Activated CD4-positive, alpha-beta T cell treated with anti-CD3 and anti-CD28 coated beads for 4 hours (primary cell): ENCODE results near the gene PDE4B.
A peak's percentile ranks its signal among the peaks of the same experiment; 100 is the strongest.
"Not testable (repeated sequence)": the region's sequence is repeated elsewhere in the genome, so short reads cannot be mapped to it uniquely, and the experiment has no call there.

ENCODE experiments used
- DNase-seq, 2 donors: peaks; one replicate each; pipeline ENCODE4 v3.0.0-alpha.2; 2020

PDE4B gene

DNA sequence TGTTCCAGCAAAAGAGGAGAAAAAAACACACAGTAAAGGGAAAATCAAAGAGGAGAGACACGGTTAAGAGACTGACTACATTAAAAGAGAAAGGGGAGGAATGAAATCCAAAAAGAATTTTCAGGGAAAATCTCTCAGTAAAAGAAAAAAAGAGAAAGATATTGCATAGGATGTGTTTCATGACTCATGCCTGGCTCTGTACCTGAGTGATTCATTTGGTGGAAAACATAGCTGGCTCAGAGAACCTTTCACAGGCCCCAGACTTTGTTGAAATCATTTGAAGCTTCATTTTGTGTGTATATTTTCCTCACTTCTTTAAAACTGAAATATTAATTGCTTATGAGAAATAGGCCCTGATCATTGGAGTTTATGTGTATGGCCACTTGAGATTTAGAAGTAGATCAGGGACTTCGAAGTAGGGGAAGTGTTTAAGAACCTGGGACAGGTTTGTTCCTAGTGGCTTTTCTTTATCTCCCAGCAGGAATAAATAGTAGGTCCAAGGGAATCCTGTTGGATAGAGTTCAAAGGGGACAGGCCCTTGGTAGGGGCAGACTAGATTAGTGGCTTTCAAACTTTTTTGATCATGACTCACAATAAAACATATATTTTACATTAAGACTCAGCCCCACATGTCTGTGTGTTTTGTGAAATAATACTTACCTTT is 502.1 kb downstream of the PDE4B start:
- peak in 1 of 2 donors; percentile 29 for DNase-seq

DNA sequence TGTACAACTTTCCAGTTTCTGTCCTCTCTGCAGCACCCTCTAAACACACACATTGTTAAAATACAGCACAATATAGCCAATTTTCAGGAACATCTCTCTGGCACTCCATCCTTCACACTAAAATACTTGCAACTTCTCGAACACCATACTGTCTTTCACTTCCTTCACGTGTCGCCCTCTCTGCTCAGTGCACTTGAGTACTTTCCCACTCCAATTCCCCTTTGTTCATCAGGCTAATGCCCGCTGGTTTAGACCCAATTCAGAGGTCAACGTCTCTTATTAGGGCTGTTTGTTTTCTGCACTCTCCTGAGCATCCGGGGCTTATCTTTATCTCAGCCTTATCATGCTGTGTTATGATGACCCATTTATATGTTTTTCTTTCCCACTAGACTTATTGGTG is 503.1 kb downstream of the PDE4B start:
- DNase-seq = no peak

DNA sequence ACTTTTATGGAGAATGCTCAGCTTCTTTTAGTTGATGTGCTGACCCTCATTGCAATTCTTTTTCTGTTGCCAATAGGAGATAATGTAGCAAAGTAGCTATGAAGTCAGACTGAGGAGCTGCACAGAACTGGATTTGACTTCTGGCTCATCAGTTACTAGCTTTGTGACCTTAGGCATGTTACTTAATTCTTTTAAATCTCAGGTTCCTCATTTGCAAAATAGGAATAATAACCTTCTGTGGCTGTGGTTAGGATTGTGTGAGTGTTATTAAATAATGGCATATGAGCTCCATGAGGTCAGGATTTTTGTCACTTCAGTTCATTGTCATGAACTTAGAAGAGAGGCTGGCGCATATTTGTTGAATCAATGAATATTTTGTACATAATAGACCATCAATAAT is 503.7 kb downstream of the PDE4B start:
- DNase-seq = no peak

DNA sequence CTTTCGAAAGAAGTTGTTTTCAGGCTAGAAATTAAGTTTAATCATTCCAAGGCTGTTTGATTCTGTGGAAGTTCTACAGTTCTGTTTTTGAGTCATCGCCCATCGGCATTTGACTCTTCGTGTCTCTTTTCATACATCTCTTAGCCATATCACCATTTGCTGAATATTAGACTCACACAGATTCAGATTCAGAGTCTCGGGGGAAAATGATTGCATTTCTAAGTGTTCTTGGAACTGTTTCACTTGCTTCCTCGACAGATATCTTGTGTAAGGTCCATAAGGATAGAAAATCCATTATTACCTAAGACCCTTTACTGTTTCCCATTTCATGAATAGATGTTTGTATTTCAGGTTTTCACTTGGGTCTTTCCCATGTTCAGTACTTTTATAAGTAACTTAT is 504.3 kb downstream of the PDE4B start:
- DNase-seq = no peak

DNA sequence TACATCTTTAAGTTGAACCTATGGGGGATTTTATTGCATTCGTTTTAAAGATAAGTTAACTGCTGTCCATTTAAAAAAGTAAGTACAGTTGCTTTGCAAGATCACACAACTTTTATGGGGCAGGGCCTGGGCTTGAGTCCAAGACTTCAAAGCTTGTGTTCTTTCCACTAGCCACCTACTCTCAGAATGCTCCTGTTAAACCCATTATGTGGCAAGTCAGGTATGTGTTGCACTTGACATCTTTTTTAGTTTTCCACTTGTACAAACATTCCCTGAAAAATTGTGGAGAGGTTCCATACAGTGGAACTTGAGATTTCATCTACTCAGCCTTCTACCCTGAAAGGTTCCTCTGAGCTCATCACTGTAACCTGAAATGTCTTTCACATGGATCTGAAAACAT is 505.8 kb downstream of the PDE4B start:
- no peak for DNase-seq

DNA sequence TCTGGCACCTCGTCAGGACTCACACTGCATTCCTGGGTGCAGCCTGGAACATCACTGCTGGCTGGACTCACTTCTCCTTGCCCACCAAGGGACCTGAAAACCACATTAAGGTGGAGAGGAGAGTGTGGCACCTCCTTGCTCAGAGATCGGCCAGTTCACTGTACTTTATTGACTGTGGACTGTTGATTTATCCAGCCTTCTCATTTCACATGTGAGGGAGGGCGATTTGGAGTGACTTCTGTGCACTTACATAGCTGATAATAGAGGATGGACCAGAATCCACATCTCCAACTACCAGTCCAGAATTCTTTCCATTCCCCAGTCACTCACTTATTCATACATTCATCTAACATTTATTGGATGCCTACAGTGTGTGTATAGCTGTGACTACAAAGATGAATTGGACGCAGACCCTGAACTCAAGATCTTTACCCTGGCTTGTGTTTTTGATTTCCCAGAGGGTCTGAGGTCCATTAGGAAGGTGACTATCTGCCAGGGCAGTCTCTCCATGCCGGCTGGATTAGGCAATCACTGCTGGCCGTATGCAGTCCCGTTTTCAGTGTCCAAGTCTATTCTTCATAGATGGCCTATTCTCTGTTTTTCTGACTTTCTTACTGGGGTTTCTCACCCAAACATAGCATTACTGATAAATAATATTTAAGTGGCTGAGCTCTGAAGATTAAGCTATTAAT is 507.7 kb downstream of the PDE4B start:
- DNase-seq = no peak

DNA sequence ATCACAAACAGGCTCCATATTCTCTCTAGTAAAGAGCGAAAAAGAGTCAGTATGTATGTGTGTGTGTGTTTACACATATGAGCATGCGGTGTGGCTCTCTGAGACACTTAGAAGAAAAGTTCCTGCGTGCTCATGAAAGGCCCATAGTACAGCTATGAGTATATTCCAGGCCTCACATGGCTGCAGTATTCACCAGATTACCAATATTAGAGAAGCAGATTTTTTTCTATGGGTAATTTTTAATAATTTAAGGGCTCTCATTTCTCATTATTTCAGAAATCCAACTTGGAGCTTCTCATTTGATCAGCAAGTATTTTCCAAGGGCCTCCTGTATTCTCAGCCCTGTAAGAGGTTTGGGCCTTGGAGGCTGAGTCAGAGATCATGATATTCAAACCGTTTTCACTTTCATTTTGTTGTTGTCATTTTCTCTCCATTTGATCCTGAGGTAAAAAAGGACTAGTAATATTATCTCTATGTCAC is 508.3 kb downstream of the PDE4B start:
- DNase-seq = peak; percentile 23 to 60

DNA sequence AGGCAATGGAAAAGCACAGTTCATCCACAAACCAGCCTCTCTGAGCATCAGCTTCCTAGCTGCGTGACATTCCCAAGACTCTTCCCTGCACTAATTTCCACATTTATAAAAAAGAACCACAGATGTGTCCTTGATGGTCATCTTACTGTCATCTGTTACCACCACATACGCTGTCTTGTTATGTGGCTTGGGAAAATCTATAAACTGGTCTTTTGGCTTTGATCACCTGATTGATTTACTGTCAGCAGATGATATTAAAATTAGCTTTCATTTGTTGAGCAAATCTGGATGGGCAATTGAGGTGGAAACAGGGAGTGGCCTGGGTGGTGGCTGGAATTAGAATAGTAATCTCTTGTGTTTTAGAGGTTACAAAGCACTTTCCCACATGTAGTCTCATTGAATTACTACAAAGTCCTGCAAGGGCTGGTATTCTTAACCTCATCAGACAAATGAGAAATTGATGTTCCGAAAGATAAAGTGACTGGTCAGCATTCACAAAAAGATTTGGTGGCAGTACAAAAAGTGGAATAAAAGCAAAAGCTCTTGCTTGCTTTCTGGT is 509.6 kb downstream of the PDE4B start:
- DNase-seq = no peak

DNA sequence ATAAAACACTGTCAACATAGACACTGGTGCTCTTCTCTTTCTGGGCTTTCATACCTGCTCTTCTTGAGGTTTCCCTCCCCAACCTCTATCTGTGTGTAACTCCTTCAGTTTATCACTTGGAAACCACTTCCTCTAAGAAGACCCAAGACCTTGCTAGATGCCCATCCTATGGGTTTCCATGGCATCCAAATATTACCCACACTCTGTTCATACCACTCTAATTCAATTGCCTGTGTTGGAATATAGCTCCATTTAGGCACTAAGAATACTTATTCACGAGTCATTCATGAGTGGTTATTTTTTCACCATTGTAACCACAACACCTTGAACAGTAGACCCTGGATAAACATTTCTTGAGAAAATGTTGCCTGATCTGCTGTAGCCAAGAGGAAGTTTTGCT is 510.1 kb downstream of the PDE4B start:
- no peak for DNase-seq

DNA sequence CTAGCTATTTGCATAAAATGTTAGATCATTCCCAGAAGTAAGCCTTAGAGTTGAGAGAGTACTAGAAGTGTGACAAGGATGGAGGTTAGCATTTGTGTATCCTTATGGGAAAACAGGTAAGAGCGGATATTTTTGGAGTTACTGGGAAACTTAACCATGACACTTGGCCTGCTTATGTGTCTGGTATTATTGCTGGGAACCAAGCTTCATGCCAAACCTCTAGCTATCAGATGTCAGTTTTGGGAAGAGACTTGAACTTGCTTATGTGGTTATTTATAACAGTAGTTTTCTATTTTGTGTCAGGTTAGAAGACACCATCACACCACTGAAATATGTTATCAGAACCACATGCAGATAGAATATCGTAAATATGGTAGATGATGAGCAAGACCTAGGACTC is 511.0 kb downstream of the PDE4B start:
- no peak for DNase-seq

DNA sequence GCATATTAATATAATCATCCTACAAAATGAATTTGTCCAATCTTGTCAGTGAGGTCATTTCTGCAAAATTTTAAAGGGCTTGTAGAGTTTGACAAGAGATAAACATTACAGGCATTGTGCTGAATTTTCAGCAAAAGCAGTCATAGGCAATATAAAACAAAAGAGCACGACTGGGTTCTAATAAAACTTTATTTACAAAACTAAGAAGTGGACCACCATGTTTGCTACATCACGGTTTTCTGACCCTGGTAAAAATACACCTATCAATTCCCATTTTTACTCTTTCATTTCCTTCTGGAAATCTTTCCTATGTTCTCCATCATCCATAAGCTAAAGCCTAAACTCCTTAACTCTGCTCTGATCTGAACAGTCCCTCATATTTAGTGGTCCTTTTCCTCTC is 511.4 kb downstream of the PDE4B start:
- no peak for DNase-seq

DNA sequence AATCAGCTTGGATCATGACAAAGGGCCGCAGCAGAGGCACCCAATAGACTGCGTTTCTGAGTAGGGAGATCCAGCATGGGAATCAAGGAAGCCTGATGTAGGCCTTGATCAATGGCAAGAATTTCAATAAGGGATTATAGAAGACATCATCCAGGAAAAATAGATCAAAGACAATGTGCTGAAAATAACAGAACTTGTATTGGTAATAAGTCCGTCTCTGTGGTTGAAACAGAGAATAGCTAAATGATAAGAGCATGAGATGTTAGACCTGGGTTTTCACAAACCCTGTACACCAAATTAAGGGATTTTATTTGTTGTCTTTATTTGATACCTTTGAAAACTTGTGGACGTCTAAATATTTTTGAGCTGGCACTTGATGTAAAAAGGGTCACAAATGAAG is 513.2 kb downstream of the PDE4B start:
- DNase-seq = no peak

DNA sequence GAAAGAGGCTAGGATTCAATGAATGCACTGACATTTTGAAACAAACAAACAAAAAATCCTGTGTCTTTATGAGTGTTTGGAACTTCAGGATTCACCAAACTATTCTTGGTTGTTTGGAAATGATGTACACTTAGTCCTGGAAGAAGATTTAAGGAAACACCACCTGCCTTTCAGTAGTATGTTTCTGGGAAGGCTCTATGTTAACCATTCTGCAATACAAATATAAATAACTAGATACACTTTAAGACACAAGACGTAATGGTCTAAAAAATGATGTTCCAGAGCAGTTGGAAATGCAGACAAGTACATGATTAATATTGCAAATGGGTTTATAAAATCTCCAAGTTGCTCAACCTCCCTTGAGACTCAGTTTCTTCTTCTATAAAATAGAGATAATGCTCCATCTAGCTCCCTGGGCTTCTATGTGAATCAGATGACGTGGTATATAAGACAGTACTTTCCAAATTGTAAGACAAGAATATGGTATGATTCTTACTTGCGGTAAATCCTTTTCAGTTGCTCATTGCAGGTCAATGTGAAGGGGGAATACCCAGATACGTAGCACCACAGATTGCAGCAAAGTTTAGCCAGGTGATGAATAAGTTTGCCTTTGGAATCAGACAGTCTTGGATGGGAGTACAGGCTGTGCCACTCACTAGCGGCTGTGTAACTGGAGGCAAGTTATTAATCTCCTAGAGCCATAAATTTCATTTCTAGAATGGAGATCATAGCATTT is 516.5 kb downstream of the PDE4B start:
- DNase-seq = no peak

DNA sequence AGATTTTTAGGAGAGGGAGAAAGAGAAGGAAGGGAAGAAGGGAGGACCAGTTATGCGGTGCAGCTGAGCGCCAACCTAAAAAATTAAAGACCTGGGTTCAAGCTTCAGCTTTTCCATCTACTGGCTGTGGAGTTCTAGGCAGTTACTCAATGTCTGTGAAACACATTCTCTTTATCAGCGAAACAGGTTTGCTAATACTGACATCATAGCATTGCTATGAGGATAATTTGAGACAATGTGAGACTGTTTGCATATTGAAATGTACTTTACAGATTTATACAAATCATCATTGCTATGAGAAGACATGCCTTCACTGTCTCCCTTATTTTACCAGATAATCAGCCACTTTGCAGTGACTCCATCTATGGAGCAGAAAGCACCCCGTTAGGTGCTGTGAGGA is 518.4 kb downstream of the PDE4B start:
- DNase-seq = no peak

DNA sequence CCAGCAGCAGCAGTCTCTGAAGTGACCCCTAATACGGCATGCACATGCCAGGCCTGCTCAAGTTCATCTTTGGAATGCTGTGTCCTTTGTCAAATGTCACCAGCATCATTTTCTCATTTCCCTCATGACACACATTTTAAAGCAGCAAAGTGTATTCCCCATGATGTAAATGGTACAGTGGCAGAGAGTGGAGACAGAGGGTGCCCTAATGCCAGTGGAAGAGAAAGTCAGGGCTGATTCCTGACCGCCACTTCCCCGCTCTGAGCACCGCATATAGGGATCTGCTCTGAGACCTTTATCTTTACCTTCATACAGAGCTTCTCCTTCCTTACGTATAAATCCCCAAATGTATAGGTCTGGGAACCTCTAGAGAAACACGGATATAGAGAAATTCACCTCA is 518.9 kb downstream of the PDE4B start:
- DNase-seq = no peak

DNA sequence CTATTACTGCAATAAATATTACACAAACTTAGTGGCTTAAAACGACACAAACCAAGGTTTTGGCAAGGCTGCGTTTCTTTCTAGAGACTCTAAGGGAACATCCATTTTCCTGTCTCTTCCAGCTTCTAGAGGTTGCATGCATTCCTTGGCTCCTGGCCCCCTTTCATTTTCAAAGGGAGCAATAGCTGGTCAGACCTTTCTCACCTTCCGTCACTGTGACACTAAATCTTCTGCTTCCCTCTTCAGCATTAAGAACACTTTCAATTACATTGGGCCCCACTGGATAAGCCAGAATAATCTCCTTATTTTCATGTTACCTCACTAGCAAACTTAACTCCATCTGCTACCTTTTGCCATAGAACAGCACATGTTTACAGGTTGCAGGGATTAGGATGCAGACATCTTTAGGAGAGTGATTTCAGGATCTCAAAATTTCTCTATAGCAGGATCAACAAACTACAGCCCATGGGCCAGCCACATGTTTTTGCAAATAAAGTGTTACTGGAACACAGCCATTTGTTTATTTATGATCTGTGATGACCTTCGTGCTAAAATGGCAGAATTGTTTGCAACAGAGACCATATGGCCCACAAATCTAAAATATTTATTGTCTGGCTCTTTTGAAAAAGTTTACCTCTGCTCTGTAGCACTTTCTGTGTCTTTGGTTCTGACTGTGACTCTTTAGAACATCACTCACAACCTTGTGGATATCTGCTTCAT is 519.7 kb downstream of the PDE4B start:
- no peak for DNase-seq

DNA sequence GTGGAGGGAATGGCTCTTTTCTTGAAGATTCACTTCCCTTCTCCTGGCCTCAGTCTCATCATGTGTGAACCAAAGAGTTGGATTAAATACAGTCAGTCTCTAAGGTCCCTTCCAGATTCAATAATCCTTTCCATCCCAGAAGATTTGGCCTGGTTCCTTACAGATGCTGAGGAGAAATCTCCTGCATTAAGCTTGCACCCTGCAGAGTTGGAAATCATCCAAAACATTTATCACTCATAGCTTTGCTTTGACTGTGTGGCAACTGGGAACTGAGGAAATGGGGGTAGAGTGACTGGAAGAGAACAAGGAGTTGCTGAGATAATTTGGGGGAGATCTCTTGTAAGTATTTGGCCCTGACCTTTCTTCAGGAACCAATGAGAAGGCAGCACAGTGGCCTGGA is 520.7 kb downstream of the PDE4B start:
- no peak for DNase-seq

DNA sequence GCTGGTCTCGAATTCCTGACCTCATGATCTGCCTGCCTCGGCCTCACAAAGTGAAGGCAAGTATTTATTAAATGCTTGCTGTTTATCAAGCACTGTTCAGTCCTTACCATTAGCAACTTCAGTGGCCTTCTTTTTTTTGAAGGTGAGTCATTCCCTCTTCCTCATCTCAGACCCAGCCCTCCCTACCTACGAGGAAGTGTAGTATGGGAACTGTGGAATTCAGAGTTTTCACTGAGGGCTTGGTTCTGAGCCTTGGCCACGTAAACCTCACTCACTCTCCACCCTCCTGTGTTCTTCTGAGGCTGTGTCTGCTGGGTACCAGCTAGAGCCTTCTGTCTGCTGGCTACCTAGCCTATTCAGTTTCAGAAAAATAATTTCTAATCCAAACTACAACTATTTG is 523.0 kb downstream of the PDE4B start:
- DNase-seq = no peak

DNA sequence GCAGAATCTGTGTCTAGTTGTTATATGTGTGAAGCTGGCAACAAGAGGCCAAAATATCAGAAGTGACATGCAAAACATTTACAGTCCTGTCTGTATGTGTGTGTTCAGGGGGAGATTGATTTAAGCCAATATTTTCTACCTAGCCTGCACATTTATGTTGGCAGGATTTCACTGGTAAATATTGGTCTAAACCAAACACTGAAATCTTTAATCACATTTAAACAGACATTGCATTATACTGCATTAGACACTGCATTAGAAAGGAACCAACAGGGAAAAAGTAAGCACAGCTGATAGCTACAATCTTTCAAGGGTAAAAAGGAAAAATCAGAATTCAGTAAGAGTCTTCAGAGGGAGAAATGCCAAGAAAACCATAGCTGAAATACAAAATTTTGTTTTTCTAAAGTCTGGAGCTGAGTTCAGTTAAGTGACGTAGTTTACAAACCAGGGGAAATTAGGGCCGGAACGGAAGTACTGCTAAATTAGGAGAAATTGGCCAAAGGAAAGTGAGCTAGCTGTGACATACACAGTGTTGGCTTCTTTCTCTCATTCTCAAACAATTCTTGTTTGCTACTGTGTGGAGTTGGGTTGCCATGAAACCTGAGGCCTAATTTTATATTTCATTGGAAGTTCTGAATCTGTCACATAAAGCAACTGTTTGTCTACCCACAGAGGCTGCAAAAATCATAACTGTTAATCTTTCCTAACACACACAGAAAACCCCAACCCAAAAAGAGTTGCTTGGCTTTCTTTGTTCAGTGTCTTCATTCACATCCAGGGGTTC is 524.0 kb downstream of the PDE4B start:
- no peak for DNase-seq

DNA sequence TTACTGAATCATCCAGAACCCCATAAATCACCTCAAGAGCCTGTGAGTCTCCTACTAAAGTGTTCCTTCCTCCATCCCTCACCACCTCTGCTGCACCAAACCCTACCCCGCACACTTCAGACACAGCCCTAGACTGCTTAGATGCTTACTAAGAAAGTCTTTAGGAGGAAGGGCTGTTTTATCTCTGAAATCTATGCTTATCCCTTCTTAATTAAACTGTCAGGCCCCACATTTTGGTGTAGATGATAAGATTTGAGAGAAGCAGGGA is 524.5 kb downstream of the PDE4B start:
- DNase-seq = no peak

DNA sequence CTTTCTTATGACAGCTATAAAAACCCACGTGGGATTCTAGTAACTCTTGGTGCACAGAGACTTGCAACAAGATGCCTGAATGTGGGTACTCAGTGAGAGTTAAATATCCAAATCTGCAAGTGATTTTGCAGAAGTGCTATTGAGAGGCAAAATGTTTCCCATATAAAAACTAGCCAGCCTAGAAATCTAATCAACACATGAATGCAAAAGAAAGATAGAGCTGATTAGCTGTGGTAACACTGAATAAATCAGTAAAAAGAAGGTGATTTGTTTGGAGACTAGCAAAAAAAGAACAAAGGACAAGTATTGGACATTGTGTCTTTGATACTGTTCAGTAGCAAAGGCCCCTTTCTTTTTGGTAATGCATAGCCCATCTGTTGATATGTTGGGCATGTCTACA is 527.5 kb downstream of the PDE4B start:
- no peak for DNase-seq

DNA sequence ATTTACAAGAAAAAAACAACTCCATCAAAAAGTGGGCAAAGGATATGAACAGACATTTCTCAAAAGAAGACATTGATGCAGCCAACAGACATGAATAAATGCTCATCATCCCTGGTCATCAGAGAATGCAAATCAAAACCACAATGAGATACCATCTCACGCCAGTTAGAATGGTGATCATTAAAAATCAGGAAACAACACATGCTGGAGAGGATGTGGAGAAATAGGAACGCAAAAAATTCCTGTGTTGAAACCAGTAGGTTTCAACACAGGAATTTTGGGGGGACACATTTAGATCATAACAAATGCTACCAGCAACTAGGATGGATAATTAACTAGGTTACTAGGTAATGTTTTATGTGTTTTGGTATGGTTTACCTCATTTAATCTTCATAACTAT is 529.8 kb downstream of the PDE4B start:
- not testable (repeated sequence) for DNase-seq
